Lower leg skin (tissue), 4 donors: ENCODE data around the gene SLC34A3. TPM values are rescaled to one million over a fixed set of nuclear protein-coding genes. Genes with fewer than 3 reads are reported as not detected.

Experiments used
- DNase-seq, 2 donors: peaks; one replicate each; pipeline ENCODE4 v3.0.0-alpha.2; 2019; ENCODE audit warnings: low spot score in 2 of 2
- H3K4me3 ChIP-seq: fragments of 200-600 bp; sonication (generic); 2 replicates; pipeline ENCODE4 v1.5.1; 2017; ENCODE audit warnings: mild to moderate bottlenecking, low read depth; ENCODE audit not compliant: poor library complexity, severe bottlenecking
- CTCF ChIP-seq, 3 donors: fragments of 450-650 bp; IDR thresholded peaks; one replicate each; pipeline ENCODE4 v1.5.1; 2016; ENCODE audit warnings: antibody characterized with exemption in 3 of 3, mild to moderate bottlenecking in 3 of 3, moderate library complexity in 2 of 3
- POLR2A ChIP-seq, 2 donors: fragments of 450-650 bp; IDR thresholded peaks; one replicate each; pipeline ENCODE4 v1.6.1; 2016 to 2017; ENCODE audit warnings: antibody characterized with exemption in 2 of 2, mild to moderate bottlenecking in 1 of 2, moderate library complexity in 1 of 2
- WGBS, 2 donors: methylation state at CpG; one replicate each; pipeline ENCODE4 v1.1.5; 2018; 5-methylcytosine and 5-hydroxymethylcytosine counted together
- intact Hi-C: fragments of 100-400 bp; cut with DNase I; formaldehyde crosslinking; loops from one replicate; pipeline ENCODE4 v1.15.0; 2023; ENCODE audit warnings: low total_unique reads
- total RNA-seq, 4 donors: library from RNA; depleted of rRNA; stranded (reverse); fragments of >200 nt; gene quantifications; one replicate each; pipeline ENCODE4 v1.1.0, GENCODE V29; 2016

SLC34A3 gene
- total RNA-seq, 4 donors from 2014 or later = 1.6 TPM; not detected in 3

- intact Hi-C loops = no loop called here
- TF ChIP-seq CTCF (IDR thresholded peaks at IDR 0.05) (no peak), POLR2A (IDR thresholded peaks at IDR 0.05) (no peak)
- H3K4me3 ChIP-seq = no peak overlapping the region
- DNase-seq = no peak
- 24 to 25% methylated on average over 3 of the region's 3 CpGs for WGBS, 2 donors
These were observed 41.0 kb downstream of the SLC34A3 start for GRCh38 chr9:137271696-137272076.

- DNase-seq = no peak
- TF ChIP-seq CTCF (IDR thresholded peaks at IDR 0.05) (no peak), POLR2A (IDR thresholded peaks at IDR 0.05) (no peak)
- 75 to 79% methylated on average over 18 to 24 of the region's 39 CpGs for WGBS, 2 donors
- no peak overlapping the region for H3K4me3 ChIP-seq
- intact Hi-C loops = no loop called here
These were observed 41.8 kb downstream of the SLC34A3 start for GRCh38 chr9:137272241-137273094.

- H3K4me3 ChIP-seq = no peak overlapping the region
- 69 to 88% methylated on average over 13 of the region's 13 CpGs for WGBS, 2 donors
- no peak for DNase-seq
- TF ChIP-seq POLR2A (IDR thresholded peaks at IDR 0.05) (no peak), CTCF (IDR thresholded peaks at IDR 0.05) (no peak)
- intact Hi-C loops = no loop called here
These were observed 42.4 kb downstream of the SLC34A3 start for GRCh38 chr9:137273095-137273490.

- no peak overlapping the region for H3K4me3 ChIP-seq
- intact Hi-C loops = no loop called here
- 45 to 77% methylated on average over 9 of the region's 15 CpGs for WGBS, 2 donors
- TF ChIP-seq POLR2A (IDR thresholded peaks at IDR 0.05) (no peak), CTCF (IDR thresholded peaks at IDR 0.05) (no peak)
- no peak for DNase-seq
These were observed 43.1 kb downstream of the SLC34A3 start for GRCh38 chr9:137273611-137274320.

GRCh38 chr9:137275203-137275587 lies 44.5 kb downstream of the SLC34A3 start:
- intact Hi-C loops = no loop called here
- DNase-seq = no peak
- WGBS, 2 donors = 76 to 83% methylated on average over 10 of the region's 10 CpGs
- TF ChIP-seq CTCF (IDR thresholded peaks at IDR 0.05) (no peak), POLR2A (IDR thresholded peaks at IDR 0.05) (no peak)
- no peak overlapping the region for H3K4me3 ChIP-seq
